DND-41 (cell line): ENCODE measurements around the gene CALN1.

Experiments
- EZH2 ChIP-seq: IDR thresholded peaks from 3 replicates; pipeline ENCODE4 v1.6.1; 2012; ENCODE audit warnings: borderline replicate concordance, low read depth, mild to moderate bottlenecking, moderate library complexity, low read length, inconsistent platforms; ENCODE audit not compliant: severe bottlenecking
- TF ChIP-seq, protein P1 (sequence below): IDR thresholded peaks from 2 replicates; pipeline ENCODE4 v1.5.1; 2012; ENCODE audit warnings: borderline replicate concordance, low read length, moderate library complexity, mild to moderate bottlenecking; ENCODE audit not compliant: poor library complexity, severe bottlenecking; ENCODE audit errors: extremely low read depth

DNA sequence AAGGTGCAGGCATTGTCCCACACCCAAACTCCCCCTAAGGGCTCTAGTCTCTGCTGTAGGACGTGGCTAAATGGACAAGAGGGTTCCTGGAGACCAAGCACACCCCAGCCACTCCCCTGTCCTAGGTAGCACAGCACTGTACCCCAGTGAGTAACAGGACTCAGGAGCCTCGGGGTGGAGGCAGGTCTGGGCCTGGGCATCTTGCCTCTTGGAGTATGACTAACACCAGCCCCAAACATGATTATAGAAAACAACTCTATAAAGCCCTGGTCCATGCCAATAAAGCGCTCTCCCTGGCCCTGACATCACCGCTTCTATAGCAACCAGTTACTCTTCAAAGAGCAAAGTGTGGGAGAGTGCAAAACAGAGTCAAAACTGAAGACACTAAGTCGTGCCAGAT lies 195.0 kb downstream of the CALN1 start:
- TF ChIP-seq, protein P1, sequence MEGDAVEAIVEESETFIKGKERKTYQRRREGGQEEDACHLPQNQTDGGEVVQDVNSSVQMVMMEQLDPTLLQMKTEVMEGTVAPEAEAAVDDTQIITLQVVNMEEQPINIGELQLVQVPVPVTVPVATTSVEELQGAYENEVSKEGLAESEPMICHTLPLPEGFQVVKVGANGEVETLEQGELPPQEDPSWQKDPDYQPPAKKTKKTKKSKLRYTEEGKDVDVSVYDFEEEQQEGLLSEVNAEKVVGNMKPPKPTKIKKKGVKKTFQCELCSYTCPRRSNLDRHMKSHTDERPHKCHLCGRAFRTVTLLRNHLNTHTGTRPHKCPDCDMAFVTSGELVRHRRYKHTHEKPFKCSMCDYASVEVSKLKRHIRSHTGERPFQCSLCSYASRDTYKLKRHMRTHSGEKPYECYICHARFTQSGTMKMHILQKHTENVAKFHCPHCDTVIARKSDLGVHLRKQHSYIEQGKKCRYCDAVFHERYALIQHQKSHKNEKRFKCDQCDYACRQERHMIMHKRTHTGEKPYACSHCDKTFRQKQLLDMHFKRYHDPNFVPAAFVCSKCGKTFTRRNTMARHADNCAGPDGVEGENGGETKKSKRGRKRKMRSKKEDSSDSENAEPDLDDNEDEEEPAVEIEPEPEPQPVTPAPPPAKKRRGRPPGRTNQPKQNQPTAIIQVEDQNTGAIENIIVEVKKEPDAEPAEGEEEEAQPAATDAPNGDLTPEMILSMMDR, result no peak
- TF ChIP-seq EZH2, result no peak
